Glomerular endothelial cell (primary cell): ENCODE measurements around the gene ALG2. TPM values are rescaled to one million over a fixed set of nuclear protein-coding genes. Genes with fewer than 3 reads are reported as not detected.
"Not testable (repeated sequence)": the region's sequence is repeated elsewhere in the genome, so short reads cannot be mapped to it uniquely, and the experiment has no call there.

Experiments
- DNase-seq: peaks from one replicate; pipeline ENCODE4 v3.0.0-alpha.2; 2011; ENCODE audit warnings: low read depth, low spot score; ENCODE audit errors: extremely low read depth
- total RNA-seq: library from RNA; depleted of rRNA; stranded (reverse); fragments of >200 nt; gene quantifications from 2 replicates; pipeline ENCODE4 v1.2.3, GENCODE V29; 2015

The ALG2 gene
- total RNA-seq, 1 donor from 2014 or later, result 43.5 TPM

DNA sequence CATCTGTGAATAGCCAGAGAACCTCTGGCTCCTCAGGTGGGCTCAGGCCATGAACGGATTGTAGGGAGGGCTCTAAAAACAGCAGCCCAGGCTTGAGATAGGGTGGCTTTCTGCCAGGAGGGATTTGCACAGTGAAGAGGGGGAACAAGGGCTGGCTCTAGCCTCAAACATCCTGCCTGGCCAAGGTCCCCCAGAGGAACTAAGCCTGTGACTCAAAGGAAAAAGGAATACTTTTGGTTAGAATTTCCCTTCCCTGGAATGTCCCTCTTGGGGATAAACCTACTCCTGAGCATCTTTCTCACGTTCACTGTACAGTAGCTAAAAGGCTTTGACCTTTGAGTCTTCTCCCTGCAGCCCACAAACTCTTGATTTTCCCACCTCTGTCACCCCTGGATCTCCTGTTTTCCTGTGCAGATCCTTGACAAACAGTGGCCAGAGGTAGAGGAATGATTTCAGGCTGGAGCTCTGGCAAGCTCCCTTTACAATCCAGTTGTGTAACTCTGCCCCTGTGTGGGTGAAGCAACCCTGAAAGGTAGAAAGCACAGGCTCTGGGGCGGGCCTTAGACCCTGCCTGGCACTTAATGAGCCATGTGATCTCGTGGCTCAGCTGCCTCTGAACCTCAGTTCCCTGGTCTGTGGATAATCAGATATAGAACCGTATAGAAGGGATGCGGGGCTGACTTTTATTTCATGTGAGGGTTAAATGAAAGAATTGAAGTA is 17.8 kb upstream of the ALG2 start:
- no peak for DNase-seq

DNA sequence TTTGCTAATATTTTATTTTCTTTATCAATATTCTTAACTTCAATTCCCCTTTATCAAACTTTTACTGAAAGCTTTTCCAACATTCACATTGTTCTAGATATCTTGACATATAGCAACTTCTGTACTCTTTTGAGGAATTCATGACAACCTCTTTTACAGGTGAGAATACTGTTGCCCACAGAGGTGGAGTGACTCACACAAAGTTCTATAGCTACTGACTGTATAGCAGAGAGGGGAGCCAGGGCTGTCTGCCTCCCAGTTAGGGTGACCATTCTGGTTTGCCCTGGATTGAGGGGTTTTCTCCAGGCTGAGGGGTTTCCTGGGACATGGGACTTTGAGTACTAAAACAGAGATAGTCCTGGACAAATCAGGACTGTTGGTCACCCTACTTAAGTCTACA is 16.6 kb upstream of the ALG2 start:
- DNase-seq, result no peak

DNA sequence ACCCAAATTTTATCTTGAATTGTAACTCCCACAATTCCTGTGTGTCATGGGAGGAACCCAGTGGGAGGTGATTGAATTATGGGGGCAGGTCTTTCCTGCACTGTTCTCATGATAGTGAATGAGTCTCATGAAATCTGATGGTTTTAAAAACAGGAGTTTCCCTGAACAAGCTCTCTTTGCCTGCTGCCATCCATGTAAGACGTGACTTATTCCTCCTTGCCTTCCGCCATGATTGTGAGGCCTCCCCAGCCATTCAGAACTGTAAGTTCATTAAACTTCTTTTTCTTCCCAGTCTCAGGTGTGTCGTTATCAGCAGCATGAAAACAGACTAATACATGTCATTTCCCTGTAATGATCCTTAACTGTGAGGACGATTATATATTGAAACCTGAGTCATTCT is 16.1 kb upstream of the ALG2 start:
- DNase-seq, result not testable (repeated sequence)

DNA sequence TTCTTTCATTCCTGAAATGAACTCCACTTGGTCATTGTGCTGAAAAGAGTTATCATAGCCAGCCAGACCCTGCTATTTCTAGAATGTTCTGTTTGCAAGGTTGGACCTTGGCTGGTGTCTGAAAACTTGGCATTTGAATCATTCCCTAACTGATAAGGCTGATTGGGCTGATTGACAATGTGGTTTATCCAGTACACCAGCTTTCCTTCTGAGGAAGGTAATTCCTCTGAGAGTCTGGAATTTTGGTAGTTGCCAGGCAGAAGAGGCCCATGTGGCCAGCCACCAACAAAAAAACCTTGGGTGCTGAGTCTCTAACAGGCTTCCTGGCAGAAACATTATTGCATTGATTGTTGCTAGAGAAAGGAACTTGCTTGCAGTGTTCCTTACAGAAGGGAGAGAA is 15.6 kb upstream of the ALG2 start:
- DNase-seq, result no peak

DNA sequence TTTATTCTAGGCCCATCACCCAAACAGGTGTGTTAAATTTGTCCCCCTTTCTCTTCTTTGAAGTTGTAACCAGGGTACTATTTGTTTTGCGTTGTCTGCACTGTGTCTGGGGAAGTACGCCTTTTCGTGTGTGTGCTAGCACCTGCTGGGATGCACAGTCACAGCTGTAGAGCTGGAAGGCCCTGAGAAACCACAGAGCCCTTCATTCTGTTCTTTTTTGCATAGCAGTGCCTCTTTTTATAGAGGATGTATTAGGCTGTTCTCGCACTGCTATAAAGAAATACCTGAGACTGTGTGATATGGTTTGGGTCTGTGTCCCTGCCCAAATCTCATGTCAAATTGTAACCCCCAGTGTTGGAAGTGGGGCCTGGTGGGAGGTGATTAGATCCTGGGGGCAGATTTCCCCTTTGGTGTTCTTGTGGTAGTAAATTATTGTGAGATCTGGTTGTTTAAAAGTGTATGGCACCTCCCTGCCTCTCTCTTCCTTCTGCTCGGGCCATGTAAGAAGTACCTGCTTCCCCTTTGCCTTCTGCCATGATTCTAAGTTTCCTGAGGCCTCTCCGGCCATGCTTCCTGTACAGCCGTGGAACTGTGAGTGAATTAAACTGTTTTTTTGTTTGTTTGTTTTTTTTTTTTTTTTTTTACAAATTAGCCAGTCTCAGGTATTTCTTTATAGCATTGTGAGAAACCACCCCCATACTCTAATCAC is 14.3 kb upstream of the ALG2 start:
- DNase-seq, result no peak

DNA sequence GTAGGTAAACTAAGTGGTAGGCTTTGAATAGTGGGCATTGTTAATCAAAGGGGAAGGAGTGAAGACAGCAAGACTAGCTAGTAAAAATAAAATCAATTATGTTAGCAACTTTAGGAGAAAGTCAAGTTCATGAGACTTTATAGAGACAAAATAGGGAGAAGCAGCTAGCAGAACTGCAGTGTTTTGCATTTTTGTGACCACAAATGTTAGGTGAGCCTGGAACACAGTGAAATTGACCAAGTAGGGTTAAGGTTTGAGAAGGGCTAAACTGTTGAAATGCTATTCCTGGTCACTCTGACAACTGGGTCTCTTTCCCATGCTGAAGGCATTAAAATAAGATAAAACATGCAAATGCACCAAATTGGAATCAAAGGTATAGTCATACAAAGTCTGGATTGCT is 13.3 kb upstream of the ALG2 start:
- no peak for DNase-seq

DNA sequence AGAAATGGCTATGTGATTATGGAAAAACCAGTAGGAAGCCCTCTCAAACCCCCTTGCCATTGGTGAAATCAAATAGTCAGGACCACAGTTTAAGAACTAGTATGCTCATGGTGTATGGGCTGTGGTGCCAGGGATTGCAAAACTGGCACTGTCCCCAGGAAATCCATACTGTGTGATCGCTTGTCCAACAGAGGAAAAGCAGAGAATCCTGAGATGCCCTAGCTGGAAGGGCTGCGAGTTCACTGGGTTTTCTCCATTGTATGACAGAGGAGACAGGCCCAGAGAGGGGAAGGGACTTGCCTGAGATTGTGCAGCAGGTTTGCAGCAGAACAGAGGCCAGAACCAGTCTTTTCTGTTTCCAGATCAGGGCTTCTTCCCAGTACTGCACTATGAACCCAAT is 12.9 kb upstream of the ALG2 start:
- DNase-seq, result no peak

DNA sequence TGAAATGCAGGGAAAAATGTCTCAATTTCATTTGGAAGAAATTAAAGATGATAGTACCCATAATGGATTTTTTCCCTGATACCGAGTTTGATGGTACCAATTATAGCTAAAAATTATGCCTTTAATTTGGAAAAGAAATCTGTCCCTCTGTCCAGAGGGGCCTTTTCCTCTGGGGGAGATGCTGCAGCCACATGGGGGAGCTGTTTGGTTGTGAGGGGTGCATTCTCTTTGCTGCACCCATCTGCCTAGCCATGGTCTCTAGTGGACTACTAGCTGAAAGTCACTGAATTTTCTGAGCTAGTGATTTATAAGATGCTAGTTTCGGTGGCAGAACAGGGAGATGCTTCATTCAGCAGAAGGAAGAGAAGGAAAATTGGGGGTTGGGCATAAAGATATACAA is 10.0 kb upstream of the ALG2 start:
- no peak for DNase-seq

DNA sequence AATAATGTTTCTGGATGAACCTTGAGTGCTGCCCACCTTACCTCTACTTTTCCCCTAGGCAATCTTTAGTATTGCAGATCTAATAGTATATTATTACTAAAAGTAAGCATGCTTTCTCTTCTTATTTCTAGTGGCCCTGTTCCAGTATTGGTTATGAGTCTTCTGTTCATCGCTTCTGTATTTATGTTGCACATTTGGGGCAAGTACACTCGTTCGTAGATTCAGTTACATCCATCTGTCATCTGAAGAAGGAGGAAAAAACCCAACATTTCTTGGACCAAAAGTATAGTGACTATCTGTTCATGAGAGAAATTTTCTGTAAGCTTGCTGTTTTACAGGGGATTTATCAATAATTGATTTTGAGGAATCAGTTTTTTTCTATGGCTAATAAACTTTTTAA is 8.5 kb upstream of the ALG2 start:
- DNase-seq, result no peak

DNA sequence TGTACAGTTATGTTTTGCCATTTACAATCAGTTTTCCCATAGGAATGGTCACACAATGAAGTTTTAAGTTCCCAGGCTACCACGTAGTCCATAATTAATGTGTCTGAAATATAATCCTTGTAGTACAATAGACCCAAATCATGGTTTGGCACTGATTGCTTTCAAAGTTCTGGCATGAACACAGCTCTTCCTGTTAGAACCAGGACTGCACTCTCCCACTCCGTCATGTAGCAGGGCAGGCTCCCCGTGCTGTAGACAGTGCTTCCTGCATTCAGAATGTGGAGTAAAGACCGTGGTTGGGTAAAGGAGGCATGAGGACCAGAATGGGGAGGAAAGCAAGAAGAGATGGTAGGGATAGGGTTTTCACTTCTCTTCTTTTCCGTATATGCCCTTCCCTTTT is 4.3 kb upstream of the ALG2 start:
- no peak for DNase-seq

DNA sequence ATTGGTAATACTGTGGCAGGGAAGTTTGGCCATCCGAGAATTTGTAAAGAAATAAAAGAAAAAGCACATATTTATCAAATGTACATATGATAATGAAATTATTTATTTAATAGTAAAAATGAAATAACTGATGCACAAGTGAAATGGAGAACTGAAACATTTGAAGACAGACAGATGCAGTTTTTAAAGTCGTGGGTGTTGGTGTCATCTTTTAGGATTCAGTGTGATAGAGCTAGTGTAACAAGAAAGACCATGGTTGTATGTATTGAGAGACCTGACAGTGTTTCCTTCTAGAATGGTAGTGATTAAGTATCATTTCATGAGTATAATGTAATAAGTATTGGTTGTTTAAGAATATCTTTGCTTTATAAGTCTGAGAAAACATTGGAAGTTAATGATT is 2.7 kb upstream of the ALG2 start:
- DNase-seq, result no peak

DNA sequence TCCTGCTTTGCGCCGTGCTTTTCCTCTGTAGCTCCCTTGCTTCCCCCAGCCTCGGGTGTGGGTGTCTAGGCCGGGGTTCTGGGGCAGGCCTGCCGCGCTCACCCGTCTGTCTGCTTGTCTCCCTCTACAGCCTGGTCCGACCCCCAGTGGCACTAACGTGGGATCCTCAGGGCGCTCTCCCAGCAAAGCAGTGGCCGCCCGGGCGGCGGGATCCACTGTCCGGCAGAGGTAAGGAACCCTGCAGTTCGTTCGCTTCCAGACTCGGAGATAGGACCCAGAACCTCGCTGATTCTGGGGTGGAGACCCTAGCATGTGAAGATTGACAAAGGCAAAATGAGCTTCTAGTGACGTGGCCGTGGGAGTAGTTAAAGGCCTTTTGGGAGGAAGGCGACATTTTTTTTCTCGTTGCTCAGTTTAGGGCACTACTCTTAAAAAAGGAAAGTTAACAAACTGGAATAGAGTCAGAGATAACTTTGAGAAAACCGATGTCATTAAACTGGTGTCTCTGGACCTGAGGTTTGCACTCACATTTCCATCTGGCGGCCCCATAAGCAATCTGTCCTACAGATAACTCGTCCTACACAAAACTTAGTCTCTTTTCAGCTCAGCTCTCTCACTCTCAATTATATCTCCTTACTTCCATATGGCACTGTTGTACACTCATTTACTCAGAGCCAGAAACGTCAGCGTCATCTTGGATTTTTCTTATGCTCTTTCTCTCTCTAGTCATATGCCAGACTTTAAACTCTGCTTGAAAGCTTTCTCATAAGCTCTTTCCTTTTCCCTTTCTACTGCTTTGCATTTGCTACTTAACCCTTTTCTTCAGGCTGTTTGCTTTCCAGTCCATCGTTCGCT is 901 bp upstream of the ALG2 start:
- DNase-seq, result no peak

DNA sequence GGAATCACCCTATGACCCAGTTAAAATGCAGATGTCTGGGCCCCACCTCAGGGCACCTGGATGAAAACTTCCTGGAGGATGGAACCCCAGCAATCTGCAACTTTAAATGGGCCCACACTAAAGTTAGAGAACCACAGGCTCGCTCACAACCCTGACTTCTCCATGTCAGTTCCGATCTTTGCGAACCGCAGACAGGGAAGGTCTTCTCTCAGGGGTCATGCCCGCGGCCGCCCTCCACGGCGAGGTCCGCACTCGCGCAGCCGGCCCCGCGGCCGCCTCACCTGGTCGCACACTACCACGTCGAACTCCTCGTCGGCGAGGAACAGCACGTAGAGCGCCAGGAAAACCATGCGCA is 499 bp downstream of the ALG2 start:
- no peak for DNase-seq

DNA sequence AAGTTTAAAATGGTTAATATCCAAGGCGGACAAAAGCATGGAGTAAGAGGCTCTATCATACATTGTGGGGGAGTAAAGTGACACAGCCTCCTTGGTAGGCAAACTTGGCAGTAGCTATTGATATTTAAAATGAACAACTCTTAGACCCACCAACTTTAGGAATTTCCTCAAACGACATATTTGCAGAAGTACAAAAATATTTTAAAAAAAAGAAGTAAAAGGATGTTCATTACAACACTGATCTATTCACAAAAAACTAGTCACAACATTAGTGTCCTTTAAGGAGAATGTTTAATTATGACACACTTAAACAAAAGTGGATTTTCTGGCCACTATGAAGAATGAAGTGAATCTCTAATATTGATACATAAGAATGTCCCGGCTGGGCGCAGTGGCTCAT is 1.7 kb downstream of the ALG2 start:
- DNase-seq, result no peak

DNA sequence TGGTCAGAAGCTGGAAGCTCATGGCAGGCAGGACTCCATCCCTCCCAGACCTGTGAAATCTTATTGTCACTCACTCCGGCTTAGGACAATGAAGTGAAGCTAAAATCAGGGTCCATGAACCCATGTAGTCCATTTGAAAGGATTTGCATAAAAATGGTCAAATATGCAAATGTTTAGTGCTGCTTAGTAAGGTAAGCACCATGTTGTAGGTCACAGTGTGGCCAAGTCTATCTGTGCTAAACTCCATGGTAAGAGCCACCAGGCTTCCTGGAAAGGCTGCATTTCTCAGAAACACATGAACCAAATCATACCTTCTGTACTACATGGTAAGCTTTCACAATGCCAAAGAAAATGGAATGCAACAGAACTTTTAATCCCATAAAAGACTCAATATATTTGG is 5.7 kb downstream of the ALG2 start:
- no peak for DNase-seq

DNA sequence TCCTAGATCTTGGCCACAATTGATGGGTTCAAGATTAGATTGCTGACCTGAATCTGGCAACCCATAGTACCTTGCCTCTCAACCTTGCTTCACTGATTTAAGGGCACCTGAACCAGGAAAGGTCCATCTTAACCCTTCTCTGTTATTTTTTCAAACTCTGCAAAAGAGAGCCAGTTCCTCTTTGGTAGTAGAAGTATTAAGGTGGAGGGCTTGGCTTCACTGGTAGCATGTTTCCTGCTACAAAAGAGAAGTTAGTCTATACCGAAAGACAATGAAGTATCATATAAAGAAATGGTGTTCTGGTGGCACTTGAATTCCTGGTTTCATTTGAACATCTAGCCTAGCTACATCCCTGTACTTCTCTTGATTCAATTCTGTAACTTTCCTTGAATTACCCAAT is 8.5 kb downstream of the ALG2 start:
- DNase-seq, result no peak

DNA sequence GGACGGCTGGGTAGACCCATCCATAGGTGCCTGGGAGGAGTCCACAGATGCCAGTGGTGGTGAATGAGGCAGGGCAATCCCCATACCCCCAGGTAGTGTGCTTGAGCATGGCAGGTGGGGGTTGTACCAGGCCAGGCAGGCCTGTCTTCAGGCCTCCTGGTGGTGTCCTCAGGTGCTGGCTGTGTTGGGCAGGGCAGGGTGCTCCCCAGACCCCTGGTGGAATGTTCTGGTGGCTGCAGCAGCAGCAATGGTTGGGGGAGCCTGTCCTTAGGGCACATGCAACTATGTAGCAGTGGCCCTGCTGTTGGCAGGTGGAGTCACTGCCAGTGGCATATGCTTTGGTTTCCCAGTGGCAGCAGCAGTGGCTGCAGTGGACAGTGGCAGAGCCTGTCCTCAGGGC is 10.0 kb downstream of the ALG2 start:
- no peak for DNase-seq

DNA sequence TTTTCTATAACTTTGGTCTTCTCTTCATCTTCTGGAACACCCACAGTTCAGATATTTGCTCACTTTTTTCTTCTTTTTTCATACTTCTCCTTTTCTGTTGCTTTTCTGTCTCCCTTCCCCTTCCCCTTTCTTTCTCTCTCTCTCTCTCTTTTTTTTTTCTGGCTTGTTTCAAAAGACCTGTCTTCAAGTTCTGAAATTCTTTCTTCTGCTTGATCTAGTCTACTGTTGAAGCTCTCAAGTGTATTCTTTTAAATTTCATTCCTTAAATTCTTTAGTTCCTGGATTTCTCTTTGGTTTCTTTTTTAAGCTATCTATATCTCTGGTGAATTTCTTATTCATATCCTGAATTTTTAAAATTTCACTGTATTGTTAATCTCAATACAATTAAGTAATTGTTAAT is 11.2 kb downstream of the ALG2 start:
- DNase-seq, result no peak

DNA sequence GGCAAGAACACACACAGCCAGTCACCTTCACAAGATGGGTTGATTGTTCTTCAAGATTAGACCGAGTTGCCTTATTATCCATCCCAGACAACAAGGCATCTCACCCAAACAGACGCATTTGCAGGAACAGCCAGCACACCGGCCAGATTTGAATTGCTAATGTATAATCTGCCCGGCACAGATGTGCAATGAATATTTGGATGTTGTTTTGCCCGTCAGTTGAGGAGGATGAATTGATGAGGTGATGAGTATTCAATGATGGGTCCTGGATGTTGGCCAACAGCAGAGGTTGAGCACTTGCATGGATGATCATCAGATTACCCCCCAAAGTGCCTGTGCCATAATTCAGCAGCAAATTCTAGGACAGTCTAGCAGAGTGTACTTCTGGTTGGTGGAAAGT is 20.1 kb downstream of the ALG2 start:
- no peak for DNase-seq

DNA sequence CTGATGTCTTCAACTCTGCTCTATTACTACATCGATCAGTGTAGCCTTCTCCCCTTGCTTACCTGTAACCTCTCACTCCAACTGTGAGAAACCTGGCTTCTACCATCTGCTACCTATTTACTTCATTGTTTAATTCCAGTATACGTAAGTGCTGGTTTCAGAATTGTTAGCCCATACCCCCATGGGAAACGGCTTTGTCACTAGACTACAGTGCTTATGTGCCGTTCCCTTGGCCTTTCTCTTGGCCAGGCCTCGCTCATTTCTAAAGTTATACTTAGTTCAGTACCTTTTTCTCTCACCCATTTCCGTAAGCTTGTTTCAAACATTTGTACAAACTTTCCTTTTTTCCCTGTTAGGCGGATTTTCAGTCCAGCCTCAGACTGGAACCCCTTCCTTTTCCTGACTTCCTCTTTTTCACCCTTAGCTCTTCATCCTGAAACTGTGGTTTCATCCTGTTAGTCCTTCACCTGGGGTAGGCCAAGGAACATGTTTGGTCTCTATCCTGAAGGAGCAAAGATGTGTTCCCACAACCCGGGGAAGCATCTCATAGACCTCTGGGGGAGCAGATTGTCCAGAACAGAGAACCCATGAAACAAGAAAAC is 21.7 kb downstream of the ALG2 start:
- DNase-seq, result no peak

DNA sequence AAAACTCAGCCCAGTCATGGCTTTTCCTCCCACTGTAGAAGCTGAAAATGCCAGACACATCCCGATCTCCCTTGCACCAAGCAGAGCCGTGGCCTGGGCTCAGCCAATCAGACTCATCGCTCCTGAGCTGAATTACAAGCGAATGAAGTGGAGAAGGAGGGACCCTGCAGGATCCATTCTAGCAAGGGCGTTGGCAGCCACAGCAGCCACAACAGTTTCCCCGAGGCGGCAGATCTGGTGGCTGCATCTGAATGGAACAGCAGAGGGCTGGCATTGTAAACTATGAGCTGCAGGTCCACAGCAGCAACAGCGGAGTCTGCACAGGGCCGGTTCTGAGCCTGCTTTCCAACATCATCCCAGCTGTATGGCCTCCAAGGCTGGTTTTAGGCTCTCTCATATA is 23.8 kb downstream of the ALG2 start:
- no peak for DNase-seq
